ENCODE data around the gene SPOCK1.

- TF ChIP-seq, protein P1, sequence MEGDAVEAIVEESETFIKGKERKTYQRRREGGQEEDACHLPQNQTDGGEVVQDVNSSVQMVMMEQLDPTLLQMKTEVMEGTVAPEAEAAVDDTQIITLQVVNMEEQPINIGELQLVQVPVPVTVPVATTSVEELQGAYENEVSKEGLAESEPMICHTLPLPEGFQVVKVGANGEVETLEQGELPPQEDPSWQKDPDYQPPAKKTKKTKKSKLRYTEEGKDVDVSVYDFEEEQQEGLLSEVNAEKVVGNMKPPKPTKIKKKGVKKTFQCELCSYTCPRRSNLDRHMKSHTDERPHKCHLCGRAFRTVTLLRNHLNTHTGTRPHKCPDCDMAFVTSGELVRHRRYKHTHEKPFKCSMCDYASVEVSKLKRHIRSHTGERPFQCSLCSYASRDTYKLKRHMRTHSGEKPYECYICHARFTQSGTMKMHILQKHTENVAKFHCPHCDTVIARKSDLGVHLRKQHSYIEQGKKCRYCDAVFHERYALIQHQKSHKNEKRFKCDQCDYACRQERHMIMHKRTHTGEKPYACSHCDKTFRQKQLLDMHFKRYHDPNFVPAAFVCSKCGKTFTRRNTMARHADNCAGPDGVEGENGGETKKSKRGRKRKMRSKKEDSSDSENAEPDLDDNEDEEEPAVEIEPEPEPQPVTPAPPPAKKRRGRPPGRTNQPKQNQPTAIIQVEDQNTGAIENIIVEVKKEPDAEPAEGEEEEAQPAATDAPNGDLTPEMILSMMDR (IDR thresholded peaks at IDR 0.05; ENCODE audit: borderline replicate concordance, extremely low read depth, low read length, poor library complexity, severe bottlenecking), result no peak
- TF ChIP-seq EZH2 (IDR thresholded peaks at IDR 0.05; ENCODE audit: borderline replicate concordance, low read depth, low read length, severe bottlenecking), result no peak
Measured at GRCh38 chr5:137291436-137291835, 207.7 kb downstream of the SPOCK1 start.
